DMS 273 (cell line): ENCODE data around the gene CIC.
A peak's percentile ranks its signal among the peaks of the same experiment; 100 is the strongest.

Source experiments
- DNase-seq: peaks from one replicate; lab custom pipeline; 2025; ENCODE audit not compliant: unreplicated experiment; lab: John Stamatoyannopoulos, UW

Gene CIC

DNA sequence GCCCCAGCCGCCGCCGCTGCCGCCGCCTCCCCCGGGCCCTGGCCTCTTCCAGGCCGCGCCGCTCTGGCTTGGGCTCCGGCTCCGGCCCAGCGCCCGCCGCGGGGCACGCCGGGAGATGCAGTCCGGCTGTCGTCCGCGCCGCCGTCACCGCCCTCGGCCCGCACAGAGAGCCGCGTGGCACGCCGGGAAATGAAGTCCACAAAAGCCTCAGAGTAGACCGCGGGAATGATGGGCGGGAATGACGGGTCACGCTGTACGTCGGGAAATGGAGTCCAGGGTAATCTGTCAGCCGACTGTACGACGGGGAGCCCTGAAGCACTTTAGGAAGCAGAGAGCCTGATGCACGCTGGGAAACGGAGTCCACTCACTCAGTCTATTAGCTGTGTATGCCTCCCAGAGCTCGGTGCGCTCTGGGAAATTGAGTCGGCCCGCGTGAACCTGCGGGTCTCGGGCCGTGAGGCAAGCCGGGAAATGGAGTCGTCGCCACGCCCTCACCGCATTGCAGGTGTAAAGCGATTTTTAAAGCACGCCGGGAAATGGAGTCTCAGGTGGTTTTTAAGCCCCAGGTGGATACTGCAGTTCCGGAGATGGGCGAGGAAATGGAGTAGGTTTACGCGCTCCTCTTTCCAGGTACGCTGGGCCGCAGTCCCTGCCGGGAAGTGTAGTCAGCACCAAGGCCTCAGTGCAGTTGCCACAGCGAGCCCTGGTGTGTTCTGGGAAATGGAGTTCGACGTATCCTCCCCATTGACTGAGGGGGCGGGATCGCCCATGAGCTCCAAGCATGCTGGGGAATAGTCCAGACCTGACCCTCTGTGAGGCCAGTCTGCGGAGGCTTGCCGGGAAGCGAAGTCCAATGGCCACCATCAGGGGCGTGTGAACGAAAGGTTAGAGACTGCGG lies 26.3 kb upstream of the CIC start, which contains the start of gene GSK3A:
TSS of gene GSK3A (minus strand) at position 91 of the 898 bp plus-strand sequence. CDS start 137 bp downstream, outside the sequence.
- peak; percentile 100 for DNase-seq

DNA sequence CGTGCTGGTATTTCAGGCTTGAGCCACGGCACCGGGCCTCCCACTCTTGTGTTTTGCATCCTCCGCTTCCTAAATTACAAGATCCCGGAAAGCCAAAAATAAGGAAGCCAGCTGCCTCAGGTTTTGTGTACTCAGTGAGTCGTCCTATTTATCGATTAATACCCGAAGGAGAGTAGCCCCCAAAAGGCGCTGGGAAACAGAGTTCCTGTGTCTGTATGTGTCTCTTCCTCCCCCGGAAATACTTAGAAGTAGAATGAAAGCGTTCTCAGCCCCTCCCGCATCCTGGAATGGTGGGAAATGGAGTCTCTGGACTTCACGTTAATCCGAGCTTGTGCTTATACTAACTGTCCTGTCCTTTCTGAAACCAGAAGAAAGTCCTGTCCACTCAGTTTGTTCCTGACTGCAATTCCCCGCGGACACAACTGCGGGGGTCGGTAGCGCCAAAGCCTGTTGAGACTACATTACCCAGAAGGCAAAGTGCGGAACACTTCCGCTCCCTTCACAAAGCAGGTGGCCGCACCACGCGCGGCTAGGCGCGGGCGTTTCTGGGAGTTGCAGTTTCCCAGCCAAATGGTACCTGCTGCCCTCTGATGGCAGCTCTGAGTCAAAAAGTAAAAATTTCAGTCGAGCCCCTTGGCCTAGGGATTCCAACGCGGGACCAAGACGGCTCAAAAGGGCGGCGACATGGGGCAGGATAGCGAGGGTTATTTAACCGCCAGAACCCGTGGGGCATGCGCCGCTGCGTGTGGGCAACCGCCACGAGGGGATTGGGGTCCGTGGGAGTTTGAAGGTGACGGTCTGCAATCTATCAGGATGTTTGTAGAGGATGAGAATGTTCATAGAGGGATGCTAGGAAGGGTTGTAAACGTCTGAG lies 24.5 kb upstream of the CIC start:
- DNase-seq = peak; percentile 99

DNA sequence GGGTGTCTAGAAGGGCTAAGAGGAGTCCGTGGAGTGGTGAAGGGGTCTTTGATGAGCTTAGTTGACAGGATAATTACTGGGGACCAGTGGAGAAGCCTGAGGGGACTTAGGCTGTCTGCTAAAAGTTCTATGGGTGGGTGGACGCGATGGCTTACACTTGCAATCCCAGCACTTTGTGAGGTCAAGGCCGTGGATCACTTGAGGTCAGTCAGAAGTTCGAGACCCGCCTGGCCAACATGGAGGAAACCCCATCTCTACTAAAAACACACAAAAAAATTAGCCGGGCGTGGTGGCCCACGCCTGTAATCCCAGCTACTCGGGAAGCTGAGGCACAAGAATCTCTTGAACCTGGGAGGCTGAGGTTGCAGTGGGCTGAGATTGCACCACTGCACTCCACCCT lies 23.8 kb upstream of the CIC start:
- no peak for DNase-seq

DNA sequence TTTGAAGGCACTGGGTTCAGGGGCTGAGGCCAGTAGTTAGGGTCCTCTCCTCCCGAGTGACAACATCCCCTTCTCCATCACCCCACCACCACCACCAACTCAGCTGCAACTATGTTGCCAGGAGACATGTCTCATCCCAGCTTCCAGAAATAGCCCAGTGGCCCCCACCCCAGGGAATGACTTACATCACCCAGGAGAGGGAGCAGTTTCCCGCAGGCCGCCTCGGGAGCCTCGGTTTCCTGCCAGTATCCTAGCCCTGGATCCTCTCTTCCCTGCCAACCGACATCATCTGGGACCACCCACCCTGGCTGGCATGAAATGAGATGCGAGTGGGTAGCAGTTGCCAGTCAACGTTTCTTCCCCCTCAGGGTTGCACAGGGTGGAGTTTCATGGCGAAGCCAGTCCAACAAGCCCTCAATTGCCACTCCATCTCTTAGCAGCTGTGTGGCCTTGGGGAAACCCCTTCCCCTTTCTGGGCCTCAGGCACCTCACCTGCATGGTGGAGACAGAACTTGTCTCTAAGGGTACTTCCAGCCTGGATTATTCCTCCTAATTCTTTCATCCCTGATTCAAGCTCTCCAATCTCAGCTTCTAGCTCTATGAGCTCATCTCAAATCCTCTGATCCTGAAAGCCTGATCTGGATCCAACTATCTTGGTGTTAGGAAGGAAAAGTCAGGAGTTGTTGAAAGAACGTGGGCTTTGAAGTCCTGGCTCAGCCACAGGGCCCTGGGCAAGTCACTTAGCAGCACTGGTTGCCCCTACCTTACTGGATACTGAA lies 22.7 kb upstream of the CIC start:
- DNase-seq = peak; percentile 94

DNA sequence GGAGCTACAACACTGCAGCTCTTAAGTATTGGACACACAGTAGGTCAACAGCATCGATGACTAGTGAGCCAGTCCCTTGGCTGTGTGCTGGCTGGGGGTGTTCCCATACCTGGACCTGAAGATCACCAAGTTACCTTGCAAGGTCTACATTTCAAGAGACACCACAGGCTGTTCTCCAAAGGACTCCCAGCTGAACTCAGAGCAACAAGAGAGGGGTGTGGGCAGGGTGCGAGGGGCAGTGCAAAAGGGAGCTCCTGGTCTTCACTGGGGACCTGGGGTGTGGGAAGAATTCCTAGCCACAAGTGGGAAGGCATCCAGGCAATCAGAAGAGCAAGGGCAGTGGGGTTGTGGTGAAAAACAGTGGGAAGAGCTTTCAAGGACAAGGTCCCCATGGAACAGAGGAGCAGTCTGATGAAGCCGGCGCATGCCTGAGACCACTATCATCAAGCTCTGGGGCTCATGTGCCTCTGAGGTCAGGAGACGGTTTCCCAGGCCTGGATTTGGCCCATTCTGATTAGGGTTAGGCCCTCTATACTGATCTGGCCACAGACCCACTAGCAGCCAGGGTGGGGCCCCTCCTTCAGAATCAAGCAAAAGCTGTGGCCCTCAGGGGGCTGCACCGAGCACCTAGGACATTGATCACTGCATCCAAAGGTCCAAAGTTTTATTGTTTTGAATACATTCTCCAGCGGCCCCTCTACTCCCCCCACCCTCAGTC lies 22.0 kb upstream of the CIC start:
- DNase-seq = no peak

DNA sequence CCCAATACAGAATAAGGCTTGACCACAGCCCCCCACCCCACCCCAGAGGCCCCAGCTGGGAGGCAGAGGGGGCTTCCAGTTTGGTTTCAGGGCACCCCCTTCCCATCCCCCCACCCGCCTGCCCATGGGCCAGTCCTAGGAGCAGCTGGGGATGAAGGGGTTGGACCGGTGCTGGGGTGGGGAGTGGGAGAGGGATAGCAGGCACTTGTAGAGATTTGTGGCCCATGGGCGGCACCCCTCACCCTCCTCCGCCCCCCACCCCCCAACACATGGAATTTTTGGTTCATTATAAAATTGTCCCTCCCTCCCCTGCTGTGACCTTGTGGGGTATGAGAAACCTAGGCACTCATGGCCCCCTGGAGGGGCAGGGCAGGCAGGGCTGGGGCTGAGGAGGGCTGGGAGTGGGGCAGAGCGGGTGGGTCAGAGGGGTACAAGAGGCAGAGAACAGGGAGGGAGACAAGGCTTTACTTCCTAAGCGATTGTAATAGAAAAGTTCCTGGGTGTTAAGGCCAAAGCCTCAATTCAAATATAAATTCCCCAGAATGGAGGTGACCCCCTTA lies 21.3 kb upstream of the CIC start:
- DNase-seq = no peak

DNA sequence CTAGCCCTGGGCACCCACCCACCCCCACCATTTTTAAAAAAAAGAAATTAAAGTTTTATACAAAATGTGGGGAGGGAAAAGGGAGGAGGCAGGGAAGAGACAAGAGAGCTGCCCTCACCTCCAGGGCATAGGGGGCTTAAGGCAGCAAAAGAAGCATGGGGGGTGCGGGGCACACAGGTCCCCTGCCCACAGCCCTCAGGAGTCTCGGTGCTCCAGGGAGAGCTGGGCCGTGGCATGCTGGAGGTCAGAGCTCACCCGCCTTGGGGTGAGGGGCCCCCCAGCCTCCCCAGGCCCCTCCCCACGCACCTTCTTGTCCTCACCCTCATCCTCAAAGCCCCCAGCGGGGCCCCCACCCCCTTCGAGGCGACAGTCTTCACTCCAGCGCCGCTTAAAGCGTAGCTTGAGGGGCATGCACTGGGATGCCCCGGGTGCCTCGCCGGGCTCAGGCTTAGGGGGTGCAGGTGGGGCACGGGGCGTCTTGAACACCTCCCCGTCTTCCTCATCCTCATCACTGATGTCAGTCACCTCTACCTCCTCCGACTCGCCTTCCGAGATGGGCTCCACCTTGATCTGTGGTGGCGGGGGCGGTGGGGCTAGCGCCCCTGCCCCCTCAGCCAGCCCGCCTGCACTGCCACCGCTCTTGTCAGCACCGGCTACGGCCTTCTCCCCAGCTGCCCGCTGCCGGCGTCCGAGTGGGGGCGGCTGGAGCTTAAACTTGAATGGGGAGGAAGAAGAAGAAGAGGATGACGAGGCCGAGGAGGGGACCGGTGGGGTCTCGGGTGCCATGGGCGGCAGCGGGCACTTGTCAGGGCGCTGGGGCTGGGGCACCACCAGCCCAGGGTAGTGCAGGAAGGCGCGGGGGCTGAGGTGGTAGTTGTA lies 20.5 kb upstream of the CIC start:
- DNase-seq = no peak

DNA sequence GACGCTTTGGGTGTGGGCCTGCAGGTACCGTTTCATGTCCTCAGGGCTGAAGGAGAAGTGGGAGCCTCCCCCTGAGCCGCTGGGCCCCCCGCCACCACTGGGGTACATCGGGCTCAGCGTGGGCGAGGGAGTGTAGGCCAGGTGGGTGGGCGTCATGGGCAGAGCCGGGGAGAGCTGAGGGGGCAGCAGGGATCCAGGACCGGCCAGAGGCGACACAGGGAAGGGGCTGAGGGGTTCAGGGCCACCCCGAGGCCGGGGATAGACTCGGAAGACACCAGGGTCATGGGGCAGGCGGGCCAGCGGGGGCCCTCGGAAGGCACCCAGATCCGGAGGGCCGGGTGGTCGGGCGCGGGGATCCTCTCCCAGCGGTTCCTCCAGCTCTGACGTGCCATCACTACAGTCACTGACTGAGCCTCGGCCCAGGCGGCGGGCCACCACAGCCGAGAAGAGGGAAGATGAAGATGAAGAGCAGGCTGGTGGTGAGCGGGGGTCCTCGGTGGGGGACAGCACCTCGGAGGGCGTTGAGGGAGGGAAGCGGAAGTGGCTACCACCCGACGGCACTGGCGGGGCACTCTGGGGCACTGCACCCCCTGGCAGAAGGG lies 19.8 kb upstream of the CIC start:
- DNase-seq = no peak

DNA sequence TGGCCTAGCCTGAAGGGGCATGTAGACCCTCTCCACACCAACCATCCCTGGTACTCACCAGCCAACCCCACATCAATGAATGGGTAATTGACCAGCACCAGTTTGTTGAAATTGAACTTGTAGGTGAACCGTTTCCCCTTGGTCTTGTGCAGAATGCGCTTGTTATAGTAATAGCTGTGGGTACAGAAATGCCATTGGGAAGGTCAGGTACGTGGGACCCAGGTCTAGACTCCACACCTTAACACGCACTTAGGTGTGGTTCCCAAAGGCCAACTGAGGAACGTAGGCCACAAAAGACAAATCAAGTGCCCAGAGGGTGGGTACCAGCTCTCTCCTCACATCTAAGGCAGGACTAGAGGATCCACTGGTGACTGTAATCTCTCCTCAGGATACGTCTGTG lies 19.3 kb upstream of the CIC start:
- no peak for DNase-seq

DNA sequence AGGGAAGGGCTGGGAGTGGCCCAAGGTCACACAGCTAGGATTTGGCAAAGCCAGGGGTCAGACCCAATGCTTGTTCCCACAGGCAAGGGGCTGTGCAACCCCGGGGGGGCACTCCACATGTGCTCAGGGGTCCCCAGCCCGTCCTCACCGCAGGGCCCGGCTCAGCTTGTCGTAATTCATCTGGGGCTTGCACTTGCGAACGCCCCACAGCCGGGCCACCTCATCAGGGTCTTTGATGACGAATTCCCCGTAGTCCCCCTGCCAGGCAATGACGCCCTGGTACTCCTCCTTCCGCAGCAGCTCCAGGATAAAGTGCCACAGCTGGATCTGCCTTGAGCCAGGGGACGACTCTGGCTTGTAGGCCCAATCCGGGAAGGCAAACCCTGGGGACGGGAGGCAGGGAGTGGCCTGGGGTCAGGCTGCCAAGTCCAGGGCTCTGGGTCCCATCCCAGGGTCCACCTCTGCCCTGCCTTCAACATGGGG lies 18.8 kb upstream of the CIC start:
- no peak for DNase-seq

DNA sequence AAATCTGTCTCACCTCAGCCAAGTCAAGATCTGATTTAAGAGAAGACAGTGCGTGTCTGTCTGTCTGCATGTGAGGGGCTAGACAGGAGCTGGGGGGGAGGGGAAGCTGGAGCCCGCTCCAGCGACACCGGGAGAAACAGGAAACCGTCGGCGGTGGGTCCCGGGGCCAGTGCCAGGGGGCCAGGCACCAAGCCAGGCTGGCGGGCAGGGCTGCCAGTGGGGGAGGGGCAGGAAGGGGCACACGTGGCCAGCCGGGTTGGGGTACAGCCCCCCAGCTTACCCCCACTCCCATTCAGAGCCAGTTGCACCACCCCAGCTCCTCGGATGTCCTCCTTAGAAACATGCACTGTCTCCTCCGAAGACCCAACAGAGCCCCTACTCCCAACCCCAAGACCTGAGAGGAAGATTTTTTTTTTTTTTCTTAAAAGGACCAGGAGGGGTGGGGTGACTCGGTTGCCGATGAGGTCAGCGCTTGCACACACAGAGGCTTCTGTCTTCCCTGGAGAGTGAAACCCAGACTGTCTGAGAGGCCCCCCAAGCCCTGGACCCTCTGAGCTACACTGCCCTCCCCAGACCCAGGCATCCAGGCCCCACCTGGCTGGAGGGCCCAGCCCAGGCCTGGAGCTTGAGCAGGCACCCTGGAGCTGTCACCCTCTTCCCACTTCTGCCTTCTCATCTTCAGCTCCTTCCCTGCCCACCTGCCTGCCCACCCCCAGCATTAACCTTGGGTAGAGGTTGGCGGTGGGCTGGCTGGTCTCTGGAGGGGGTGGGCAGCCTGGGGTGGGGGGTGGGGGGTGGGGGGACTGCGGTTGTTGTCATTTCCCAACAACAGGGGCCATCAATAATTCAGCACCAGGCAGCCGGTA lies 18.2 kb upstream of the CIC start:
- peak; percentile 59 for DNase-seq

DNA sequence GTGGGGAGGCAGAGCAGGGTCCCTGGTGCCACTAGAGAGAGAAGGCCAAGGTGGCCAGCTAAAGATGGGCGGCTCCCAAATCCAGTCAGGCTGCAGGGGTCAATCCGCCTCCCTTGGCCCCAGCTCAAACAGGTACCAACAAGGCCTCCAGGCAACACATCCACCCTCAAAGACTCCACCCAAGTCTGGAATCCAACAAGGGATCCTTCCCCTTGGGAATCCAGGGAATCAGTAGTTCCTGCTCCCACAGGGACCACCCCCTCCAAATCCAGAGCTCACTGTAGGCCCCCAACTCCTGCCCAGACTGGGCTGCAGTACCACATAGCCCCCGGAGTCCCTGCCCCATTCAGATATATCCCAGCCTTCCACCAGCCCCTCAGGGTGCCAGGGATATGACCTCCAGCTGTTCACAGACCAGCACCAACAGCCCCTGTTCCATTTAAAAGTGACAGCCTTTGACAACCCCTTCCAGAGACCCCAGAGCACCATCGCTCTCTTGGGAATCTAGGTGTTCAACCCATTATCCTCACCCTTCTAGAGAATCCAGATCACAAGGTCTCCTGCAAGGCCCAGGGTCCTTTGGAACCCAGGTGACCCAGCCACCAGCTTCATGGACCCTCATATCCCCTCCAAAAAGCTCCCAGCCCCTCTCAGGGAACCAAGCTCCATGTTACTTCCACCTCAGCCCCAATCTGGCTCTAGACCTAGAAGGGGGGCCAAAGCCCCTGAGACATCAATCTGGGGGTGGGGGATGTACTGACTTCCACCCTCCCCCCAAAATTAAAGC lies 17.3 kb upstream of the CIC start:
- DNase-seq = no peak

DNA sequence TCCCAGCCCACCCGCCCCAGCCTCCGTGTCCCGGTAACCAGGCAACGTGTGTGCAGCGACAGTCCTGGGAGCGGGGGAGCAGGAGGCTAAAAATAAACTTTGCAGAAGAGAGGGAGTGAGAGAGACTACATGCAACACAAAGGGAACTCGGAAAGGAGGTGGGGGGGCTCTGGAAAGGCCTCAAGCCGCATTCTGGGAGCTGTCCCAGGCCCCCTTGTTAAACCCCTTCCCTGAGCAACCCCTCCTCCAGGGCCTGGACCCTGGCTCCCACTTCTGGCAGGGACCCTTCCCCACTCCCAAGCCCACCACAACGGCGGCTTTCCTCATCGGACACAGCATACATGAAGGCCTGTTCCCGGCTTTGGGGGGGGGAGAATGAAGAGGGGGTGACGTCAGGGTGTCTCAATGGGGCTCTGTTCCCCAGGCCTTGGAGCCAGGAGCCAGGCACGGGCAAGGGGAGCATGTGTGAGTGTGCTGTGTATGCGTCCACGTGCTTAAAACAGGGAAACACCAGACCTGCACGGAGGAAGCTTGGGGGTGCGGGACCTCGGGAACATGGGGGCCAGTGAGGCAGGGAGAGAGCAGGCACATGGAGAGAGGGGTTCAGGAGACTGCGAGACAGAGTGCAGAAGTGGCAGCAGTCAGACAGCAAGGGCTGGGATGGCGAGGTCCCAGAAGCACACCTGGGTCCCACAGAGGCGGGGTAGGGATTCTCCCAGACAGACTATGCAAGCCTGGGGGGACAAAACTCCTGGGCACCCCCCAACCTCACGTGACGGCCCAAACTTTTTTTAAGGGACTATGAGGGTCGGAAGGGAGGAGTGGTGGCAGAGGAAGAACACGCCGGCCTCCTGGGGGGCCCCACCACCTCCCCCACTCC lies 16.4 kb upstream of the CIC start:
- DNase-seq = peak; percentile 64

DNA sequence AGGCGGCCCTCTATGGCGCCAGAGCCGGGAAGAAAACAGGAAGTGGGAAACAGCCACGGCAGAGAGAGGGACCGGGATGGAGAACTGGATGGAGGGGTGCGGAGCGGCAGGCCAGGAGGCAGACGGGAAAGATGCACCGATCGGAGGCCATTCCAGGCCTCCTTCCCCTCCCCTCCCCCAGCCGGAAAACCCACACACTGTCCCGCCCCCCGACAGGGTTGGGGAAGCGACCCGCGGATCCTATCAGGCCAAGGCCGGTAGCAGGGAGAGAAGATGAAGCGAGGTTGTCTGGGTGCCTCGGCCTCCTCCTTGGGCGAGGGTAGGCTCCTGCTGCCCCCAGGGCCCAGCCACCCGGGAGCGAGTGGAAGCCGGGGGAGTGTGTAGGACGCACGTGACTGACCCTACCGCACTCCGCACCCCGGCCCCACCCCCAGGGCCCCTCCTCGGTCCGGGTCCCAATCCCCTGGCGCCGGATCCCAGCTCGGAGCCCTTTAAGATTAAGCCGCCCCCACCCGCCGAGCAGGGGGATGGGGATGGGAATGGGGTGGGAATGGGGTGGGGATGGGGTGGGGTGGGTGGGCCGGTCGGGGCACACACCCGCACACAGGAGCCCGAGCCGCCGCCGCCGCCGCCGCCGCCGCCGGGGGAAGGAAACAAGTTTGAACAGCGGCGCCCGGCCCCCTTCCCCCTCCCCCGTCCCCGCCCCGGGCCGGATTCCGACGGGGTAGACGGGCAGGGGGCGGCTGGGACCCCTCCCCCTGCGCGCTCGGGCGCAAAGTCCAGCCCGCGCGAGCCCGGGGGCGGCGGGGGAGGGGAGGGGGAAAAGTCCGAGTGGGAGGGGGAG lies 15.6 kb upstream of the CIC start:
- DNase-seq = peak; percentile 84
